AG10803 (cell line): Measurements from ENCODE around the gene PITPNC1.
A peak's percentile ranks its signal among the peaks of the same experiment; 100 is the strongest.

ENCODE experiments used
- DNase-seq: peaks from one replicate; pipeline ENCODE4 v3.0.0; 2010; ENCODE audit warnings: low read depth
- H3K4me3 ChIP-seq: 2 replicates; pipeline ENCODE4 v1.5.1; 2011; ENCODE audit warnings: mild to moderate bottlenecking, low read length, control low read depth
- CTCF ChIP-seq: conservative IDR thresholded peaks from 2 replicates; pipeline ENCODE4 v1.5.1; 2011; ENCODE audit warnings: mild to moderate bottlenecking, low read length, control low read depth, inconsistent platforms

Gene PITPNC1

DNA sequence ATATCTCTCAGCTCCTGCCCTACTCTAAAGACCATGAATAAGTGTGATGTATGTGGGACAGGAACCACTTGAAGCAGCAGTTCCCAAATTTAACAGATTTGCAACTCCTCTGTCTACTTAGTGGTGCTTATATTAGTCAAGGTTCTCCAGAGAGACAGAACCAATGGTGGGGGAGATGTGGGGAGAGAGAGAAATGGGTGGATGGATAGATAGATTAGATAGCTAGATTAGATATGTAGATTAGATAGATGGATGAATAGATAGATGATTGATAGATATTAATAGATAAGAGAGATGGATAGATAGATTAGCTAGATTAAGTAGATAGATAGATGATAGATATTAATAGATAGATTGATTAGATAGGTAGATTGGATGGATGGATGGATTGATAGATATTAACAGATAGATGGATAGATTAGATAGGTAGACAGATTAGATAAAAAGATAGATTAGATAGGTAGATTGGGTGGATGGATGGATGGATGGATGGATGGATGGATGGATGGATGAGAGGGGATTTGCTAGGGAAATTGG is 186.7 kb downstream of the PITPNC1 start:
- no peak for DNase-seq
- TF ChIP-seq CTCF = no peak
- H3K4me3 ChIP-seq = no peak overlapping the region

DNA sequence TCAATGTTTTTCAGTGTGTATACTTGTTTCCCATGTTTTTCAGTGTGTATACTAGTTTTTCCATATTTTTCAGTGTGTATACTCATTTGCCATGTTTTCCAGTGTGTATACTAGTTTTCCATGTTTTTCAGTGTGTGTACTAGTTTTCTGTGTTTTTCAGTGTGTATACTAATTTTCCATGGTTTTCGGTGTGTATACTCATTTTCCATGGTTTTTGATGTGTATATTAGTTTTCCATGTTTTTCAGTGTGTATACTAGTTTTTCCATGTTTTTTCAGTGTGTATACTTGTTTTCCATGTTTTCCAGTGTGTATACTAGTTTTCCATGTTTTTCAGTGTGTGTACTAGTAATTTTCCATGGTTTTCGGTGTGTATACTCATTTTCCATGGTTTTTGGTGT is 188.0 kb downstream of the PITPNC1 start:
- no peak overlapping the region for H3K4me3 ChIP-seq
- TF ChIP-seq CTCF = no peak
- DNase-seq = no peak

DNA sequence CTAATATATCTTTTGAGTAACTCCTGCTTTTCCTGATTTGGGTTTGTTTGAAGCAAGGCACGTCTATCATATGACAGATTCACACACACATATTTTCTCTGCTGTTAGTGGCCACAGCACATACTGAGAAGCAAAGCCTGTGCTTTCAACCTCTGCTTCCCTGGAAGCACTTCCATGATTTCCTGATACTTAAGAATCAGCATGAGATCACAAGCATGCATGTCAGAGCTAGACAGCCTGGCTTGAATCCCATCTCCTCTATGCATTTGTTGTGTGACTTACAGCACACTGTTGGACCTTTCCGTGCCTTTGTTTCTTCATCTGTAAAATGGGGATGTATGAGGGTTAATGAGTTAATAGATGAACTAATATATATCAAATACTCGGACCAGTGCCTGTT is 189.6 kb downstream of the PITPNC1 start:
- H3K4me3 ChIP-seq = no peak overlapping the region
- no peak for DNase-seq
- no peak for TF ChIP-seq CTCF

DNA sequence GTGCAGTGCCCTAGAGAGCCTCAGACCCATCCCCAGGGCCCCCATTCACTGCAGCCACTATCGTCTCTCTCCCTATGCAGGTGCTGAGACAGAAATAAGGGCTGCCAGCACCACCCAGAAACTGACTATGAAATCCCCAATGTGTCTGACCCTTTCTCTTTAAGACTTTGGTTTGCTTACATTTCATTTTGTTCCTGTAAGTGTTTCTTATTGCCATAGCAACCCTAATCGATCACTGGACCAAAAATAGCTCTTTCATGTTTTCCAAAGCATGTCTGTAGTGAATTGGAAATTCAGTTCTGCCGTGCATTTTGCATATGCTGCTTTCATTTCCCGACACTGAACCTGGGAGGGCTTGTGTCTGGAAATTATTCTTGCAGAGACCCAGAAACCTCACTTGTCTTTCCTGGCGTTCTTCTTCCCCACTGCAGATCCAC is 192.0 kb downstream of the PITPNC1 start:
- H3K4me3 ChIP-seq = no peak overlapping the region
- DNase-seq = no peak
- no peak for TF ChIP-seq CTCF

DNA sequence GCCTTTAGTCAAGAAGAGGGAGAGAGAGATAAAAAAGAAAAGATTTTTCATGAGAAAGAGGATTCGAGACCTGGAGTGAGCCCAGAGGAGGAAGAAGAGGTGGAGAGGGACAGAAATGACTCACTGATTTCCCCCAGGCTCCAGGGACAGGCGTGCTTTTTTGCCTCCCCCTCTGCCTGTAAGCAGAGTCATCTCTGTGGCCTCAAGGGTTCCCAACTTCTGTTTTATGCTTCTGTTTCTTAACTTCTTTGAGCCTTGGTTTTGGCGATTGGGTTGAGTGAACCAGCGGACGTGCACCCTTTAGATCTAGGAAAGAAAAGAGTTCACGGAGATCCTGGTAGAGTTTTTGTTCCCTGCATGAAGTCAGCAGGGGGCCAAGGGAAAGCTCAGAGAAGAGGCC is 192.8 kb downstream of the PITPNC1 start:
- DNase-seq = no peak
- H3K4me3 ChIP-seq = no peak overlapping the region
- TF ChIP-seq CTCF = no peak

GRCh38 chr17:67570797-67571196 is 193.7 kb downstream of the PITPNC1 start:
- H3K4me3 ChIP-seq = no peak overlapping the region
- TF ChIP-seq CTCF = no peak
- DNase-seq = peak; percentile 44

DNA sequence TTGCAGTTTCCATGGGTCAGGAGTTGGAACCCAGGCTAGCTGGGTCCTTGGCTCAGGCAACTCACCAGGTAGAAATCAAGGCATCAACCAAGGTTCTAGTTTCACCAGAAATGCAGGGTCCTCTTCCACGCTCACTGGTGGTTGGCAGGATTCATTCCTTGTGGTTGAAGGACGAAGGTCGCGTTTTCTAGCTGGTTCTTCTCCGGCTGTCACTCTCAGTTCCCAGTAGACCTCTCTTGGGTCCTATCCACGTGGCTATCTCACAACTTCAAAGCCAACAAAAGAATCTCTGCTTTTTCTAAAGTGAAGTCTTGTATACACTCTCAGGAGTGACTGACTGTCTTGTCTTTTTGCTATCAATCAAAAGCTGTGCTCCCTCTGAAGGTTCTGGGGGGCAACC is 194.4 kb downstream of the PITPNC1 start:
- H3K4me3 ChIP-seq = no peak overlapping the region
- DNase-seq = no peak
- no peak for TF ChIP-seq CTCF
